Astrocyte (in vitro differentiated cells and primary cell): ENCODE results near the gene LRRFIP1. TPM values are rescaled to one million over a fixed set of nuclear protein-coding genes. Genes with fewer than 3 reads are reported as not detected.

ENCODE experiments used
- DNase-seq: peaks from one replicate; pipeline ENCODE4 v3.0.0-alpha.2; 2010; ENCODE audit warnings: low read depth
- FAIRE-seq: peaks from 2 replicates; lab custom pipeline; 2011; peaks lifted over from hg19 to GRCh38; lab: Jason Lieb, UNC
- H2AFZ ChIP-seq: 2 replicates; pipeline ENCODE4 v1.6.0; 2012; ENCODE audit warnings: low read depth, low read length, inconsistent platforms
- H3K27ac ChIP-seq: 2 replicates; pipeline ENCODE4 v1.5.1; 2011; ENCODE audit warnings: low read depth, low read length, inconsistent platforms
- H3K27me3 ChIP-seq: 2 replicates; pipeline ENCODE4 v1.6.0; 2011; ENCODE audit warnings: low read length, inconsistent platforms; ENCODE audit not compliant: insufficient read depth
- H3K36me3 ChIP-seq: 2 replicates; pipeline ENCODE4 v1.5.1; 2011; ENCODE audit warnings: low read length, inconsistent platforms; ENCODE audit not compliant: insufficient read depth
- H3K4me1 ChIP-seq: 2 replicates; pipeline ENCODE4 v1.5.1; 2011; ENCODE audit warnings: low read length, inconsistent platforms; ENCODE audit not compliant: insufficient read depth
- H3K4me2 ChIP-seq: 2 replicates; pipeline ENCODE4 v1.6.0; 2012; ENCODE audit warnings: low read length, inconsistent platforms
- H3K4me3 ChIP-seq: 2 replicates; pipeline ENCODE4 v1.5.1; 2011; ENCODE audit warnings: low read depth, mild to moderate bottlenecking, low read length, inconsistent platforms; ENCODE audit not compliant: insufficient read depth
- H3K79me2 ChIP-seq: 2 replicates; pipeline ENCODE4 v1.6.0; 2012; ENCODE audit warnings: mild to moderate bottlenecking, low read length, inconsistent platforms; ENCODE audit not compliant: insufficient read depth
- H3K9ac ChIP-seq: 2 replicates; pipeline ENCODE4 v1.6.0; 2012; ENCODE audit warnings: mild to moderate bottlenecking, low read length, inconsistent platforms
- H3K9me3 ChIP-seq: 2 replicates; pipeline ENCODE4 v1.5.1; 2012; ENCODE audit warnings: low read depth, mild to moderate bottlenecking, low read length, inconsistent platforms; ENCODE audit not compliant: insufficient read depth
- H4K20me1 ChIP-seq: 2 replicates; pipeline ENCODE4 v1.6.0; 2012; ENCODE audit warnings: low read length, inconsistent platforms; ENCODE audit not compliant: insufficient read depth
- H3K27ac Mint-ChIP-seq: one replicate; pipeline ENCODE4 v1.8.0; 2021; ENCODE audit warnings: mild to moderate bottlenecking, mixed read lengths; ENCODE audit not compliant: unreplicated experiment
- H3K27me3 Mint-ChIP-seq: one replicate; pipeline ENCODE4 v1.8.0; 2021; ENCODE audit warnings: low read depth, mixed read lengths; ENCODE audit not compliant: unreplicated experiment
- H3K36me3 Mint-ChIP-seq: one replicate; pipeline ENCODE4 v1.8.0; 2021; ENCODE audit warnings: low read depth, mixed read lengths; ENCODE audit not compliant: unreplicated experiment
- H3K4me1 Mint-ChIP-seq: one replicate; pipeline ENCODE4 v1.8.0; 2021; ENCODE audit warnings: low read depth, mixed read lengths; ENCODE audit not compliant: unreplicated experiment
- H3K4me3 Mint-ChIP-seq: one replicate; pipeline ENCODE4 v1.8.0; 2021; ENCODE audit warnings: mild to moderate bottlenecking, moderate library complexity, mixed read lengths; ENCODE audit not compliant: unreplicated experiment
- H3K9me3 Mint-ChIP-seq: one replicate; pipeline ENCODE4 v1.8.0; 2021; ENCODE audit warnings: mild to moderate bottlenecking, mixed read lengths; ENCODE audit not compliant: unreplicated experiment
- CTCF ChIP-seq: IDR thresholded peaks from 2 replicates; pipeline ENCODE4 v1.5.1; 2011; ENCODE audit warnings: low read depth, mild to moderate bottlenecking, inconsistent platforms, low read length, moderate library complexity; ENCODE audit not compliant: insufficient read depth
- EZH2 ChIP-seq: IDR thresholded peaks from 2 replicates; pipeline ENCODE4 v1.6.1; 2012; ENCODE audit warnings: mild to moderate bottlenecking, low read length, inconsistent platforms; ENCODE audit not compliant: insufficient read depth
- total RNA-seq: library from RNA; stranded (reverse); gene quantifications from 2 replicates; pipeline ENCODE4 v1.2.1, GENCODE V29; 2021

The LRRFIP1 gene
- total RNA-seq, 1 donor from 2014 or later = 83.3 TPM

GRCh38 chr2:237720957-237721356 lies 93.6 kb downstream of the LRRFIP1 start:
- DNase-seq = peak; percentile 98
- Histone ChIP-seq H2AFZ (no peak overlapping the region), H3K4me1 (peaks cover 37% of the 10 kb centered on the region), H3K9ac (peak overlapping the region; percentile 80), H3K27ac (peak overlapping the region; percentile 95), H3K4me3 (no peak overlapping the region), H4K20me1 (peaks cover 17% of the 10 kb centered on the region), H3K9me3 (no peaks in the 10 kb centered on the region), H3K79me2 (peaks cover 93% of the 10 kb centered on the region), H3K36me3 (peaks cover 11% of the 10 kb centered on the region), H3K27me3 (no peaks in the 10 kb centered on the region), H3K4me2 (peak overlapping the region; percentile 68)
- Mint-ChIP-seq H3K36me3 (peaks cover 13% of the 10 kb centered on the region), H3K4me1 (peaks cover 40% of the 10 kb centered on the region), H3K4me3 (peak overlapping the region; percentile 55), H3K27ac (peak overlapping the region; percentile 95), H3K9me3 (no peaks in the 10 kb centered on the region), H3K27me3 (no peaks in the 10 kb centered on the region)
- TF ChIP-seq EZH2 (no peak), CTCF (no peak)
- FAIRE-seq = peak; percentile 95

GRCh38 chr2:237721458-237721857 lies 94.1 kb downstream of the LRRFIP1 start:
- peak overlapping the region; percentile 95 for H3K27ac ChIP-seq
- H3K27ac Mint-ChIP-seq = peak overlapping the region; percentile 95
- no peaks in the 10 kb centered on the region for H3K27me3 Mint-ChIP-seq
- DNase-seq = no peak
- H3K36me3 Mint-ChIP-seq = peaks cover 16% of the 10 kb centered on the region
- no peak overlapping the region for H3K4me3 Mint-ChIP-seq
- H3K9ac ChIP-seq = peak overlapping the region; percentile 72
- H3K4me3 ChIP-seq = no peak overlapping the region
- FAIRE-seq = no peak
- H3K4me1 ChIP-seq = peaks cover 37% of the 10 kb centered on the region
- peak overlapping the region; percentile 68 for H3K4me2 ChIP-seq
- H2AFZ ChIP-seq = no peak overlapping the region
- no peak for TF ChIP-seq EZH2
- TF ChIP-seq CTCF = no peak
- H3K79me2 ChIP-seq = peaks cover 88% of the 10 kb centered on the region
- H3K9me3 ChIP-seq = no peaks in the 10 kb centered on the region
- no peaks in the 10 kb centered on the region for H3K27me3 ChIP-seq
- H4K20me1 ChIP-seq = peaks cover 17% of the 10 kb centered on the region
- peaks cover 42% of the 10 kb centered on the region for H3K4me1 Mint-ChIP-seq
- no peaks in the 10 kb centered on the region for H3K9me3 Mint-ChIP-seq
- H3K36me3 ChIP-seq = peaks cover 11% of the 10 kb centered on the region

GRCh38 chr2:237722616-237723015 lies 95.2 kb downstream of the LRRFIP1 start:
- Histone ChIP-seq H3K9ac (no peak overlapping the region), H3K4me2 (no peak overlapping the region), H3K9me3 (no peaks in the 10 kb centered on the region), H4K20me1 (peaks cover 21% of the 10 kb centered on the region), H2AFZ (no peak overlapping the region), H3K27ac (no peak overlapping the region), H3K4me3 (no peak overlapping the region), H3K36me3 (peaks cover 11% of the 10 kb centered on the region), H3K79me2 (peaks cover 85% of the 10 kb centered on the region), H3K4me1 (peaks cover 44% of the 10 kb centered on the region), H3K27me3 (no peaks in the 10 kb centered on the region)
- Mint-ChIP-seq H3K4me1 (peaks cover 44% of the 10 kb centered on the region), H3K27ac (no peak overlapping the region), H3K27me3 (no peaks in the 10 kb centered on the region), H3K4me3 (no peak overlapping the region), H3K9me3 (no peaks in the 10 kb centered on the region), H3K36me3 (peaks cover 16% of the 10 kb centered on the region)
- DNase-seq (no peak), FAIRE-seq (no peak)
- TF ChIP-seq CTCF (no peak), EZH2 (no peak)
